NCI-H2107 treated with DMSO at 0.1 percent for 48 hours (cell line): Measurements from ENCODE around the gene KRTAP10-8.
"Not testable (repeated sequence)": the region's sequence is repeated elsewhere in the genome, so short reads cannot be mapped to it uniquely, and the experiment has no call there.

Experiments
- DNase-seq: peaks from one replicate; lab custom pipeline; 2025; ENCODE audit not compliant: unreplicated experiment; lab: John Stamatoyannopoulos, UW

Gene KRTAP10-8

GRCh38 chr21:44598061-44598460, 13.8 kb upstream of the KRTAP10-8 start:
- DNase-seq, result no peak

DNA sequence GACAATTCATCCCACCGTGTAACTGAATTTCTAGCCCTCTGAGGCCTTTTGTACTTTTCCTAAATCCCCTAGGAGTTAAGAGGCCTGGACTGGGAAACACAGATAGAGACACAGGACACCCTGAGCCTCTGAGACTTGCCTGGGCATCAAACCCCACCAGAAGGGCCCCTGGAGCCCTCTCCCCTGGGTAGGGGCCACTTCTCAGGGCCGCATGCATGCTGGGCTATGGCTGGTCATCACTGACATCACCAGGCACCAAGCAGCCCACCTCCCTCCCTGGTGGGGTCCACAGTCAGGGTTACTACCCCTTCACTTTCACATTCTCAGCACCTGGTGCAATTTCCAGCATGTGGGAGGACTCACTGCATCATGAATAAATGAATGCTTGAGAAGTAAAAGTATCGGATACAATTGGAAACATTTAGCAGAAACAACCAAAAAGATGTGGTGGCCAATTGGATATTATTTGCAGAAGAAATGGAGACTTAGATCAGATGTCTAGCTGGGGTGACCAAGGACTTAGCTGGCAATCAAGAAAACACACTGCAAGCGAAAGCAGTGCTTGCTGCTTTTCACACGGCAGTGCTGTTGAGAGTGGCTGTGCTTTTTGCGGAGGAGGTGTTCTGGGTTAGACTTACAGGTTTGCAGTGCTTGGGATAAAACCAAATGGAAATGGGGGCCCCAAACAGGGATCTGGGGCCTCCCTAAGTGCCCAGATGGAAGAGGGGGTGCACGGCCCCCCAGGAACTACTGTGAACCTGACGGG, 12.4 kb upstream of the KRTAP10-8 start:
- no peak for DNase-seq

- not testable (repeated sequence) for DNase-seq
Observed at GRCh38 chr21:44600118-44600978, 11.5 kb upstream of the KRTAP10-8 start, which contains the start of gene KRTAP10-7. TSS of gene KRTAP10-7 (plus strand) at chr21:44600597. CDS start at chr21:44600622, 25 bp downstream.

DNA sequence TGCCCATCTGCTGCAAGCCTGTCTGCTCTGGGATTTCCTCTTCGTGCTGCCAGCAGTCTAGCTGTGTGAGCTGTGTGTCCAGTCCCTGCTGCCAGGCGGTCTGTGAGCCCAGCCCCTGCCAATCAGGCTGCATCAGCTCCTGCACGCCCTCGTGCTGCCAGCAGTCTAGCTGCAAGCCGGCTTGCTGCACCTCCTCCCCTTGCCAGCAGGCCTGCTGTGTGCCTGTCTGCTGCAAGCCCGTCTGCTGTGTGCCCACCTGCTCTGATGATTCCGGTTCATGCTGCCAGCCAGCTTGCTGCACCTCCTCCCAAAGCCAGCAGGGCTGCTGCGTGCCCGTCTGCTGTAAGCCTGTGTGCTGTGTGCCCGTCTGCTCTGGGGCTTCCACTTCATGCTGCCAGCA, 10.8 kb upstream of the KRTAP10-8 start:
- DNase-seq, result not testable (repeated sequence)

- no peak for DNase-seq
Observed at GRCh38 chr21:44601596-44602462, 10.1 kb upstream of the KRTAP10-8 start.

- DNase-seq, result no peak
Observed at GRCh38 chr21:44602463-44602850, 9.4 kb upstream of the KRTAP10-8 start.

- no peak for DNase-seq
Observed at GRCh38 chr21:44603109-44603875, 8.6 kb upstream of the KRTAP10-8 start.

GRCh38 chr21:44603911-44604310, 8.0 kb upstream of the KRTAP10-8 start:
- no peak for DNase-seq

DNA sequence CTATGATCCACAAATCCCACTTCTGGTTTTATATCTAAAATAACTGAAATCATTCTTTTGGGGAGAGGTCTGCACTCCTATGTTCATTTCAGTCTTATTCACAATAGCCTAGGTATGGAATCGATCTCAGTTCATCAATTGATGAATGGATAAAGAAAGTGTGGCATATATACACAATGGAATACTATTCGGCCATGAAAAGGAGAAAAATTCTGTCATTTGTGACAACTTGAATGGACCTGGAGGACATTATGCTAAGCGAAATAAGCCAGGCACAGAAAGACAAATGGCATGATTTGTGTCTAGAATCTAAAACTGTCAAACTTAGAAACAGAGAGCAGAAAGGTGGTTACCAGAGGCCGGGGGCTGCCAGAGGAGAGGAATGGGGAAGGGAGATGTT, 5.4 kb upstream of the KRTAP10-8 start:
- DNase-seq, result no peak

GRCh38 chr21:44609193-44609592, 2.7 kb upstream of the KRTAP10-8 start:
- no peak for DNase-seq

- DNase-seq, result not testable (repeated sequence)
Observed at GRCh38 chr21:44610157-44610843, 1.6 kb upstream of the KRTAP10-8 start.

GRCh38 chr21:44611551-44611950, 328 bp upstream of the KRTAP10-8 start:
- no peak for DNase-seq

- no peak for DNase-seq
Observed at GRCh38 chr21:44612669-44613229, 870 bp downstream of the KRTAP10-8 start.

GRCh38 chr21:44613386-44614155, 1.7 kb downstream of the KRTAP10-8 start:
- no peak for DNase-seq

- DNase-seq, result no peak
Observed at GRCh38 chr21:44614161-44614631, 2.3 kb downstream of the KRTAP10-8 start.

DNA sequence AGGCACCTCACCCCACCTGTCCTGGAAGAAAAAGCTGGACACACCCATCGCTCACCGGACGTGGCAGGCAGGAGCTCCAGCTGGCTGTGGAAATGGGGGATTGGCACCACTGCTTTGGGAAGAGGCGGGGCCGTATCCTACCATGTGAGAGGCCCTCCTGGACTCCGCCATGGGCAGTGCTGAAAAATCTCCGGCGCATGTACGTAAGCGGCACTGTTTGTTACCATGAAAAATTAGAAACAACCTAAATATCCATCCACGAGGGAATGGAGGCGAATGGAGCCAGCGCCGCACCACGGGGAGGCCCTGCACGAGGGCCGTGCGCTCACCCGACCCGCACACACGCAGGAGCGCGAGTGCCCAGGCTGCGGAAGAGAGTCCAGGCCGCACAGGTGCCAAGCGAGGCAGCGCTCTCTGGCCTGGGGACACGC, 3.1 kb downstream of the KRTAP10-8 start:
- no peak for DNase-seq

GRCh38 chr21:44615466-44615865, 3.6 kb downstream of the KRTAP10-8 start:
- no peak for DNase-seq

GRCh38 chr21:44615911-44616590, 4.2 kb downstream of the KRTAP10-8 start:
- no peak for DNase-seq
